ENCODE results near the gene APOA1. TPM values are rescaled to one million over a fixed set of nuclear protein-coding genes. Genes with fewer than 3 reads are reported as not detected.

APOA1 gene
- total and polyA plus RNA-seq, 10 of the 15 experiments (the other 5 are each of a cell fraction or from before 2014, with no cell fraction given): 0.10 to 2.4 (median 0.24) TPM; not detected in 3

- ChIA-PET SMC1A (ENCODE audit: uncharacterized antibody, unreplicated experiment) (no interaction called here), CTCF (interaction anchor here (1.0 kb wide), 1 partner anchor 17 kb away, joined by 4 read pairs; the partner anchor contains the start of gene APOA5), POLR2A (no interaction called here), RAD21 (ENCODE audit: unreplicated experiment) (no interaction called here)
- FAIRE-seq (no peak), DNase-seq (ENCODE audit: low read depth, low spot score) (no peak), ATAC-seq (no peak)
- intact Hi-C loops (cut with micrococcal nuclease; ENCODE audit: unreplicated experiment): no loop called here
- H3K9me3 ChIP-seq (replicated peaks; ENCODE audit: control insufficient read depth, insufficient read depth, low read length): no peaks in the 10 kb centered on the region
- in situ Hi-C loops (cut with MboI): no loop called here
- no peaks in the 10 kb centered on the region; a peak in 1 of 4 replicates for H3K27me3 ChIP-seq (replicated peaks in 1 of 2; ENCODE audit: control insufficient read depth in 2 of 2, insufficient read depth in 2 of 2, low read length in 1 of 2)
- no peak overlapping the region for H3K27ac ChIP-seq (ENCODE audit: control insufficient read depth, insufficient read depth)
- H4K20me1 ChIP-seq (ENCODE audit: control insufficient read depth, insufficient read depth): no peaks in the 10 kb centered on the region
- no peak overlapping the region for H3K4me2 ChIP-seq (ENCODE audit: control insufficient read depth, insufficient read depth)
- no peaks in the 10 kb centered on the region for H3K36me3 ChIP-seq (ENCODE audit: control insufficient read depth in 2 of 2, insufficient read depth in 2 of 2, low read length in 1 of 2)
- no peaks in the 10 kb centered on the region for H3K4me1 ChIP-seq (ENCODE audit: control insufficient read depth, insufficient read depth, low read length)
- no peak overlapping the region for H2AFZ ChIP-seq (ENCODE audit: control insufficient read depth, low read depth, low read length)
- no peak overlapping the region for H3K9ac ChIP-seq (ENCODE audit: control insufficient read depth, insufficient read depth, low read length)
- H3K79me2 ChIP-seq (ENCODE audit: control insufficient read depth, insufficient read depth, low read length): no peaks in the 10 kb centered on the region
- WGBS (ENCODE audit: insufficient coverage, insufficient replicate concordance, low lambda C conversion rate, missing lambda C conversion rate): 59% methylated on average over 6 of the region's 6 CpGs
- BruUV-seq (replicated peaks): no TSS peak
- no peak overlapping the region for H3K4me3 ChIP-seq
- no peak for TF ChIP-seq E2F8 (IDR thresholded peaks at IDR 0.05; ENCODE audit: low read depth, partially characterized antibody)
- no peak for TF ChIP-seq ATF7 (IDR thresholded peaks at IDR 0.05; ENCODE audit: low read depth)
- no peak for TF ChIP-seq SP1 (IDR thresholded peaks at IDR 0.05; ENCODE audit: low read depth, low read length)
- TF ChIP-seq RCOR1 (conservative IDR thresholded peaks at IDR 0.05; ENCODE audit: low read depth, low read length): no peak
- TF ChIP-seq ZNF24 (IDR thresholded peaks at IDR 0.05): no peak
- no peak for TF ChIP-seq ZNF592 (IDR thresholded peaks at IDR 0.05)
- no peak for TF ChIP-seq DPF2 (IDR thresholded peaks at IDR 0.05)
- TF ChIP-seq MAX (IDR thresholded peaks at IDR 0.05; ENCODE audit: low read depth, low read length): no peak
- no peak for TF ChIP-seq CREB1 (IDR thresholded peaks at IDR 0.05; ENCODE audit: low read depth)
- TF ChIP-seq BRCA1 (IDR thresholded peaks at IDR 0.05; ENCODE audit: low read depth, low read length): no peak
- no peak for TF ChIP-seq CBX5 (IDR thresholded peaks at IDR 0.05; ENCODE audit: low read depth)
- TF ChIP-seq, protein P1, sequence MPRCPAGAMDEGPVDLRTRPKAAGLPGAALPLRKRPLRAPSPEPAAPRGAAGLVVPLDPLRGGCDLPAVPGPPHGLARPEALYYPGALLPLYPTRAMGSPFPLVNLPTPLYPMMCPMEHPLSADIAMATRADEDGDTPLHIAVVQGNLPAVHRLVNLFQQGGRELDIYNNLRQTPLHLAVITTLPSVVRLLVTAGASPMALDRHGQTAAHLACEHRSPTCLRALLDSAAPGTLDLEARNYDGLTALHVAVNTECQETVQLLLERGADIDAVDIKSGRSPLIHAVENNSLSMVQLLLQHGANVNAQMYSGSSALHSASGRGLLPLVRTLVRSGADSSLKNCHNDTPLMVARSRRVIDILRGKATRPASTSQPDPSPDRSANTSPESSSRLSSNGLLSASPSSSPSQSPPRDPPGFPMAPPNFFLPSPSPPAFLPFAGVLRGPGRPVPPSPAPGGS (IDR thresholded peaks at IDR 0.05; ENCODE audit: borderline replicate concordance, insufficient read depth, low read depth, low read length, poor library complexity, severe bottlenecking): no peak
- no peak for TF ChIP-seq USF1 (IDR thresholded peaks at IDR 0.05; ENCODE audit: borderline replicate concordance, extremely low read length, insufficient read depth, low read depth, low read length)
- no peak for TF ChIP-seq NBN (IDR thresholded peaks at IDR 0.05)
These were observed 29.7 kb downstream of the APOA1 start for GRCh38 chr11:116807601-116808261.
